Transverse colon (tissue), 4 donors: ENCODE results near the gene PANK4. TPM values are rescaled to one million over a fixed set of nuclear protein-coding genes. Genes with fewer than 3 reads are reported as not detected.
A peak's percentile ranks its signal among the peaks of the same experiment; 100 is the strongest.

ENCODE experiments used
- DNase-seq: peaks from one replicate; pipeline ENCODE4 v3.0.0-alpha.2; 2019
- H3K27ac ChIP-seq, 4 donors: fragments of 200-600 bp; sonication (generic); 2 replicates each; pipeline ENCODE4 v1.5.1; 2016 to 2018; ENCODE audit warnings: inconsistent platforms in 4 of 4
- H3K27me3 ChIP-seq: fragments of 200-600 bp; sonication (generic); 2 replicates; pipeline ENCODE4 v1.5.1; 2017; ENCODE audit warnings: inconsistent platforms
- H3K36me3 ChIP-seq, 4 donors: fragments of 200-600 bp; sonication (generic); 2 replicates each; pipeline ENCODE4 v1.5.1; 2017 to 2019; ENCODE audit warnings: inconsistent platforms in 4 of 4
- H3K4me1 ChIP-seq, 4 donors: fragments of 200-600 bp; sonication (generic); 2 replicates each; pipeline ENCODE4 v1.5.1; 2017 to 2020; ENCODE audit warnings: inconsistent platforms in 4 of 4
- H3K4me3 ChIP-seq, 4 donors: fragments of 200-600 bp; sonication (generic); 1 replicate in 1 of 4; 2 replicates in 3 of 4; pipeline versions ENCODE4 v1.5.1 to v1.6.1; 2017 to 2019; ENCODE audit warnings: inconsistent platforms in 4 of 4
- H3K9me3 ChIP-seq, 2 donors: fragments of 200-600 bp; sonication (generic); 2 replicates each; pipeline ENCODE4 v1.5.1; 2017 to 2019; ENCODE audit warnings: inconsistent platforms in 2 of 2
- EP300 ChIP-seq: sonication (generic); formaldehyde crosslinking; IDR thresholded peaks from one replicate; pipeline ENCODE4 v1.6.1; 2017; ENCODE audit warnings: antibody characterized with exemption, low read depth
- POLR2A ChIP-seq: fragments of 450-650 bp; IDR thresholded peaks from one replicate; pipeline ENCODE4 v1.6.1; 2016; ENCODE audit warnings: antibody characterized with exemption, mild to moderate bottlenecking, moderate library complexity
- POLR2AphosphoS5 ChIP-seq, 3 donors: sonication (generic); formaldehyde crosslinking; IDR thresholded peaks; one replicate each; pipeline ENCODE4 v1.6.1; 2016; ENCODE audit warnings: antibody characterized with exemption in 3 of 3
- WGBS, 2 donors: methylation state at CpG; one replicate each; pipeline ENCODE4 v1.1.5; 2018; ENCODE audit warnings: low coverage in 1 of 2; 5-methylcytosine and 5-hydroxymethylcytosine counted together
- in situ Hi-C, 4 donors: fragments of 200-750 bp; cut with MboI; loops; one replicate each; pipeline versions ENCODE4 v1.15.0 to v1.15.1; 2017; ENCODE audit warnings: low sequenced_read_pairs in 3 of 4, low pct_ligation_motif_present in 1 of 4, low pct_unique_long_range_greater_than_20kb in 1 of 4
- intact Hi-C: fragments of 100-400 bp; cut with DNase I; formaldehyde crosslinking; loops from one replicate; pipeline ENCODE4 v1.15.1; 2023; ENCODE audit warnings: low total_unique reads
- total RNA-seq, 4 donors: library from RNA; depleted of rRNA; stranded (reverse); fragments of >200 nt; gene quantifications; one replicate each; pipeline ENCODE4 v1.1.0, GENCODE V29; 2016
- TF ChIP-seq, protein P1 (sequence below), 5 experiments: fragments of 200-600 bp in 3 of 5; fragments of 450-650 bp in 2 of 5; sonication (generic) in 3 of 5; IDR thresholded peaks; 1 replicate in 2 of 5; 2 replicates in 3 of 5; pipeline ENCODE4 v1.5.1; 2016 to 2017; ENCODE audit warnings: antibody characterized with exemption in 5 of 5, inconsistent platforms in 3 of 5, mild to moderate bottlenecking in 2 of 5, moderate library complexity in 1 of 5

The PANK4 gene
- total RNA-seq, 4 donors from 2014 or later, result 41.1 to 58.3 (median 47.3) TPM

DNA sequence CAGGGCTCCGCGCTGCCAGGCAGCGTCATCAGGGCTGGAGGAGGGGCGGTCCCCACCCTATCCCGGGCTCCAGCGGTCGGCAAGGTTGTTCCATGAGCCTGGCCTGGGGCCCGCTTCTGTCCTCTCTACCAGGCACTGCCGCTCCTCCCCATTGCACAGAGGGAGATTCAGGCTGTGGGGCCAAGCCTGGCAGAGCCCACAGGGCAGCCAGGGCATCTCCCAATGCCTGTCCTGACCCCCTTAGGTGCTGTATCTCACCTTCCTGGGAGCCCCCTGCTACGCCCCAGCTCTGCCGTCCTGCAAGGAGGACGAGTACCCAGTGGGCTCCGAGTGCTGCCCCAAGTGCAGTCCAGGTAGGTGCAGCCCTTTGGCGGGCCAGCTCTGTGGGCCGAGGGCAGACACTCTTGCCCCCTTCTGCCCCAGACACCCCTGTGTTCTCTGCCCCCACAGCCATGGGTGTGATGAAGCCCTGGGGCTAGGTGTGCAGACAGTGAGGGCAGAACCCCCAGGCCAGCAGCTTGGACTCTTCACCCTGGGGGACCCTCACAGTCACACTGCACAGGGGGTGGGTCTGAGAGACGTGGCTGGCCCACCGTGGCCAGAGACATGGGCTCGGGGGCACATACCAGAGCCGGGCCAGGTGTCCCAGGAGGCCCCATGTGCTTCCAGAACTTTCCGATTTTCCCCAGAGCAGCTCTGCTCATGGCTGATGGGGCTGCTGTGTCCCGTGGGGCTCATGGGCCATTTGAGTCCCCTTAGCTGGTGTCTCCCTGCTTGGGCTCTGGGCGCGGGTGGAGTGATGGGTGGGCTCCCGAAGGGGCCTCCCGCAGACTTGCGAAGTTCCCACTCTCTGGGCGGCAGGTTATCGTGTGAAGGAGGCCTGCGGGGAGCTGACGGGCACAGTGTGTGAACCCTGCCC, 31.3 kb upstream of the PANK4 start:
- H3K4me1 ChIP-seq, result peaks cover 21 to 49% (median 35%) of the 10 kb centered on the region in 4 donors

DNA sequence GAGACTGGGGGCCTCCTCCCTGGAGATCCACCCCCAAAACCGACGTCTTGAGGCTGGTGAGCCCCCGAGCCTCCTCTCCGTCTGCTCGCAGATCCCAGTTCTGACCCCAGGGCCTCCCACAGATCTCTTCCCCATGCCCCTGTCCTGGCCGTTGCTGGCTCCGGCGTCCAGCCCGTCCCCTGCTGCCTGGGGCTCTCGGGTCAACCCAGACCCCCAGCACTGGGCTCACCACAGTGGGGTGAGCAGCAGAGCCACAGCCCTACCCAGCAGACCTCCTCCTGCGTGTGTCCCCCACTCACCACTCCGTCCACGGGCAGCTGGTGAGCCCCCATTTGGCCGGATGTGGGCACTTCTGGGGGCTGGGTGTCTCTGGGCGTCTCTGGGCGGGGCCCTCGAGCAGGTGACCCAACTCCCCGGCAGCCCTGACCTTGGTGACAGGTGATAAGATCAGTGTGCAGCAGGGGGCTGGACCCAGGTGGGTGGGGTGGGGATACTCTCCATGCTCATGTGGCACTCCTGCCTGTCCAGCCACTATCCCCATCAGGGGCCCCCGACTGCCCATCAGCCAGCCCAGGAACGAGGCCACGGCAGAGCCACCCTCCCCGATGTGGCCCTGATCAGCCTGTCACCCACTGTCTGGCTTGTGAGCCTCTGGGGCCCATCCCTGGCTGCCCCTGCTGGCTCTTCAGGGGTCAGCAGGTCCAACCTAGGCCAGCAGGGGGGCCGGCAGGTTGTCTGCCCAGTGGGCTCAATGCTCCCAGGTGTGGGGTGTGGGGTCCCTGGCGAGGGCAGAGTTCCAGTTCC, 30.5 kb upstream of the PANK4 start:
- Histone ChIP-seq H3K4me3 (peak overlapping the region; percentile 59 to 78 (median 66)), H3K27ac (peak overlapping the region; percentile 93 to 96 (median 94)), H3K27me3 (no peaks in the 10 kb centered on the region), H3K9me3 (no peaks in the 10 kb centered on the region), H3K4me1 (peaks cover 21 to 49% (median 35%) of the 10 kb centered on the region in 4 donors), H3K36me3 (peaks cover 0 to 4% (median 0%) of the 10 kb centered on the region in 4 donors)
- intact Hi-C loops, result no loop called here
- DNase-seq, result peak; percentile 84
- in situ Hi-C loops, result loop anchor here in 1 of 4 donors (25.0 kb wide), 1 partner anchor 145 kb away; the partner anchor contains the start of gene PEX10
- WGBS, 2 donors, result 8% methylated on average over 21 of the region's 24 CpGs; no CpG with 5 or more reads in 1 of the 2 donors
- TF ChIP-seq POLR2A, result no peak
- TF ChIP-seq, protein P1, sequence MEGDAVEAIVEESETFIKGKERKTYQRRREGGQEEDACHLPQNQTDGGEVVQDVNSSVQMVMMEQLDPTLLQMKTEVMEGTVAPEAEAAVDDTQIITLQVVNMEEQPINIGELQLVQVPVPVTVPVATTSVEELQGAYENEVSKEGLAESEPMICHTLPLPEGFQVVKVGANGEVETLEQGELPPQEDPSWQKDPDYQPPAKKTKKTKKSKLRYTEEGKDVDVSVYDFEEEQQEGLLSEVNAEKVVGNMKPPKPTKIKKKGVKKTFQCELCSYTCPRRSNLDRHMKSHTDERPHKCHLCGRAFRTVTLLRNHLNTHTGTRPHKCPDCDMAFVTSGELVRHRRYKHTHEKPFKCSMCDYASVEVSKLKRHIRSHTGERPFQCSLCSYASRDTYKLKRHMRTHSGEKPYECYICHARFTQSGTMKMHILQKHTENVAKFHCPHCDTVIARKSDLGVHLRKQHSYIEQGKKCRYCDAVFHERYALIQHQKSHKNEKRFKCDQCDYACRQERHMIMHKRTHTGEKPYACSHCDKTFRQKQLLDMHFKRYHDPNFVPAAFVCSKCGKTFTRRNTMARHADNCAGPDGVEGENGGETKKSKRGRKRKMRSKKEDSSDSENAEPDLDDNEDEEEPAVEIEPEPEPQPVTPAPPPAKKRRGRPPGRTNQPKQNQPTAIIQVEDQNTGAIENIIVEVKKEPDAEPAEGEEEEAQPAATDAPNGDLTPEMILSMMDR (IDR thresholded peaks at IDR 0.05), result peak in 2 of 5 experiments; percentile 37 to 39
- TF ChIP-seq EP300, result no peak
- TF ChIP-seq POLR2AphosphoS5 (IDR thresholded peaks at IDR 0.05), result peak; percentile 20 to 51 (median 44)

More for the DNA sequence above, 31.3 kb upstream of the PANK4 start:
- peak; percentile 84 for DNase-seq
- no peaks in the 10 kb centered on the region for H3K27me3 ChIP-seq
- 73% methylated on average over 24 of the region's 30 CpGs; no CpG with 5 or more reads in 1 of the 2 donors for WGBS, 2 donors
- peaks cover 0 to 5% (median 0%) of the 10 kb centered on the region in 4 donors for H3K36me3 ChIP-seq
- intact Hi-C loops, result no loop called here
- no peaks in the 10 kb centered on the region for H3K9me3 ChIP-seq
- TF ChIP-seq POLR2A (no peak), POLR2AphosphoS5 (IDR thresholded peaks at IDR 0.05) (peak in 2 of 3 donors; percentile 31 to 45), EP300 (no peak)
- TF ChIP-seq, protein P1 (IDR thresholded peaks at IDR 0.05), result no peak
- H3K4me3 ChIP-seq, result peak overlapping the region; percentile 59 to 78 (median 66)
- peak overlapping the region; percentile 93 to 96 (median 94) for H3K27ac ChIP-seq
- in situ Hi-C loops, result loop anchor here in 1 of 4 donors (25.0 kb wide), 1 partner anchor 145 kb away; the partner anchor contains the start of gene PEX10

DNA sequence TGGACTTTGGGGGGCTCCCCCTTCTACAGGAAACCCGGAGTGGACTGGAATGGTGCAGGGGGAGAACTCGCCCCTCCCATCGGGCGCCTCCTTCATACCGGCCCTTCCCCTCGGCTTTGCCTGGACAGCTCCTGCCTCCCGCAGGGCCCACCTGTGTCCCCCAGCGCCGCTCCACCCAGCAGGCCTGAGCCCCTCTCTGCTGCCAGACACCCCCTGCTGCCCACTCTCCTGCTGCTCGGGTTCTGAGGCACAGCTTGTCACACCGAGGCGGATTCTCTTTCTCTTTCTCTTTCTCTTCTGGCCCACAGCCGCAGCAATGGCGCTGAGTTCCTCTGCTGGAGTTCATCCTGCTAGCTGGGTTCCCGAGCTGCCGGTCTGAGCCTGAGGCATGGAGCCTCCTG, 29.9 kb upstream of the PANK4 start, which contains the start of gene TNFRSF14:
Gene TNFRSF14, plus strand, starts transcription at position 95 of the 401 bp plus-strand sequence. Its CDS starts 294 bp downstream, at position 389.
- intact Hi-C loops (no loop called here), in situ Hi-C loops (loop anchor here in 1 of 4 donors (25.0 kb wide), 1 partner anchor 144 kb away; the partner anchor contains the start of gene PEX10)
- peak within 1 kb of the TSS; percentile 59 to 78 (median 66) for H3K4me3 ChIP-seq
- peaks cover 21 to 49% (median 35%) of the 10 kb centered on the region in 4 donors for H3K4me1 ChIP-seq
- peak; percentile 46 for TF ChIP-seq POLR2A
- TF ChIP-seq POLR2AphosphoS5 (IDR thresholded peaks at IDR 0.05), result peak in 2 of 3 donors; percentile 19 to 37
- TF ChIP-seq, protein P1 (IDR thresholded peaks at IDR 0.05), result peak in 1 of 5 experiments; percentile 13
- TF ChIP-seq EP300, result no peak
- no peaks in the 10 kb centered on the region for H3K36me3 ChIP-seq
- peak; percentile 73 for DNase-seq
- no peaks in the 10 kb centered on the region for H3K9me3 ChIP-seq
- 0% methylated on average over 14 of the region's 16 CpGs; no CpG with 5 or more reads in 1 of the 2 donors for WGBS, 2 donors
- H3K27ac ChIP-seq, result peak within 1 kb of the TSS; percentile 93 to 96 (median 94)
- no peaks in the 10 kb centered on the region for H3K27me3 ChIP-seq
